Measurements from ENCODE around the gene ALDOC. TPM values are rescaled to one million over a fixed set of nuclear protein-coding genes. Genes with fewer than 3 reads are reported as not detected.

ALDOC gene
- total and polyA plus RNA-seq, 2 of the 13 experiments (the other 11 are each of a cell fraction or from before 2014, with no cell fraction given), result 15.4 to 60.9 TPM

DNA sequence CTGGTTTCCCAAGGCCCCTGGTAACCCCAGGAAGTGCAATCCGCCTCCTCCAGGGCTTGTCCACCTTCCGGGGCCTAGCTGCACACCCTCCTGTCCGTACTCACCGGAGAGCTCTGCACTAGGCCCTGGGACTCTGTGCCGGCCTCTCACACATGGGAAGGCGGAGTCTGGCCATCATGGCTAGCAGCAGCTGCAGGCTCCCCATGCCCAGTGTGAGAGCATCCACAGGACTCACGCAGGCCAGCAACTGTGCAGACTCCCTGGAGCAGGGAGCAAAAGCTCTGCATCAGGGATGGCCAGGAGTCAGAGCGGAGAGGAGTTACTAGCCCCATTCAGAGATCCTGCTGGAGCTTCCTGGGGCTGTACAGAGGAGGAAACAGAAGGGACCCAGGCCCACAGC lies 50.3 kb downstream of the ALDOC start:
- Histone ChIP-seq H3K9ac (ENCODE audit: insufficient read depth, low read depth, low read length) (no peak overlapping the region), H4K20me1 (ENCODE audit: insufficient read depth, low read length) (no peaks in the 10 kb centered on the region), H3K36me3 (replicated peaks in 1 of 2; ENCODE audit: control insufficient read depth in 1 of 2, insufficient read depth in 2 of 2, low read length in 2 of 2) (no peaks in the 10 kb centered on the region), H3K4me1 (ENCODE audit: insufficient read depth, low read length) (peaks cover 37% of the 10 kb centered on the region), H3K27me3 (ENCODE audit: control insufficient read depth in 1 of 2, insufficient read depth in 2 of 2, low read length in 2 of 2) (peaks cover 8 to 35% of the 10 kb centered on the region in 2 experiments; a peak in 4 of 5 replicates), H3K4me3 (replicated peaks in 1 of 3; ENCODE audit: insufficient read depth in 1 of 3, low read depth in 2 of 3, low read length in 3 of 3) (no peak overlapping the region), H3K79me2 (ENCODE audit: insufficient read depth, low read length) (no peaks in the 10 kb centered on the region), H3K9me3 (ENCODE audit: low read length) (no peaks in the 10 kb centered on the region), H3K27ac (ENCODE audit: extremely low read length, insufficient read depth, low read length) (no peak overlapping the region), H2AFZ (ENCODE audit: low read length) (no peak overlapping the region), H3K4me2 (ENCODE audit: low read depth, low read length) (peak overlapping the region; percentile 5; the same call in 1 of the 2 replicates)
- TF ChIP-seq, protein P1, sequence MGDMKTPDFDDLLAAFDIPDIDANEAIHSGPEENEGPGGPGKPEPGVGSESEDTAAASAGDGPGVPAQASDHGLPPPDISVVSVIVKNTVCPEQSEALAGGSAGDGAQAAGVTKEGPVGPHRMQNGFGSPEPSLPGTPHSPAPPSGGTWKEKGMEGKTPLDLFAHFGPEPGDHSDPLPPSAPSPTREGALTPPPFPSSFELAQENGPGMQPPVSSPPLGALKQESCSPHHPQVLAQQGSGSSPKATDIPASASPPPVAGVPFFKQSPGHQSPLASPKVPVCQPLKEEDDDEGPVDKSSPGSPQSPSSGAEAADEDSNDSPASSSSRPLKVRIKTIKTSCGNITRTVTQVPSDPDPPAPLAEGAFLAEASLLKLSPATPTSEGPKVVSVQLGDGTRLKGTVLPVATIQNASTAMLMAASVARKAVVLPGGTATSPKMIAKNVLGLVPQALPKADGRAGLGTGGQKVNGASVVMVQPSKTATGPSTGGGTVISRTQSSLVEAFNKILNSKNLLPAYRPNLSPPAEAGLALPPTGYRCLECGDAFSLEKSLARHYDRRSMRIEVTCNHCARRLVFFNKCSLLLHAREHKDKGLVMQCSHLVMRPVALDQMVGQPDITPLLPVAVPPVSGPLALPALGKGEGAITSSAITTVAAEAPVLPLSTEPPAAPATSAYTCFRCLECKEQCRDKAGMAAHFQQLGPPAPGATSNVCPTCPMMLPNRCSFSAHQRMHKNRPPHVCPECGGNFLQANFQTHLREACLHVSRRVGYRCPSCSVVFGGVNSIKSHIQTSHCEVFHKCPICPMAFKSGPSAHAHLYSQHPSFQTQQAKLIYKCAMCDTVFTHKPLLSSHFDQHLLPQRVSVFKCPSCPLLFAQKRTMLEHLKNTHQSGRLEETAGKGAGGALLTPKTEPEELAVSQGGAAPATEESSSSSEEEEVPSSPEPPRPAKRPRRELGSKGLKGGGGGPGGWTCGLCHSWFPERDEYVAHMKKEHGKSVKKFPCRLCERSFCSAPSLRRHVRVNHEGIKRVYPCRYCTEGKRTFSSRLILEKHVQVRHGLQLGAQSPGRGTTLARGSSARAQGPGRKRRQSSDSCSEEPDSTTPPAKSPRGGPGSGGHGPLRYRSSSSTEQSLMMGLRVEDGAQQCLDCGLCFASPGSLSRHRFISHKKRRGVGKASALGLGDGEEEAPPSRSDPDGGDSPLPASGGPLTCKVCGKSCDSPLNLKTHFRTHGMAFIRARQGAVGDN (CRISPR knock-in tag; IDR thresholded peaks at IDR 0.05), result 0 out of 2 replicates have a peak, but pooled peaks have one; percentile 21
- no peak for TF ChIP-seq NCOA5 (CRISPR knock-in tag; IDR thresholded peaks at IDR 0.05)
- BruUV-seq (replicated peaks), result no TSS peak
- DNase-seq (ENCODE audit: low spot score) (no peak), ATAC-seq (peak; percentile 11; the same call in 1 of the 3 replicates), FAIRE-seq (no peak)
- CTCF ChIA-PET (ENCODE audit: low intra/inter-chr PET ratio, low total read pairs), result no interaction called here
- intact Hi-C loops (cut with micrococcal nuclease; ENCODE audit: unreplicated experiment) (loop anchor here (5.0 kb wide), 1 partner anchor 741 kb away; no protein-coding TSS in a partner anchor), in situ Hi-C loops (cut with HindIII; ENCODE audit: extremely low pct_ligation_motif_present, low pct_unique_long_range_greater_than_20kb) (no loop called here)
- POLR2A ChIA-PET, result no interaction called here
- WGBS (ENCODE audit: low lambda C conversion rate), result 14% methylated on average over 6 of the region's 8 CpGs
